NCI-H2227 (cell line): Measurements from ENCODE around the gene SLC6A5.

Source experiments
- DNase-seq: peaks from one replicate; lab custom pipeline; 2025; ENCODE audit not compliant: unreplicated experiment; lab: John Stamatoyannopoulos, UW

Gene SLC6A5

GRCh38 chr11:20596205-20597153, 2.9 kb upstream of the SLC6A5 start:
- DNase-seq = peak; percentile 73

- DNase-seq = no peak
These were observed 2.2 kb upstream of the SLC6A5 start for GRCh38 chr11:20597154-20597679.

- peak; percentile 35 for DNase-seq
These were observed 1.5 kb upstream of the SLC6A5 start for GRCh38 chr11:20597680-20598484.

- no peak for DNase-seq
These were observed 916 bp upstream of the SLC6A5 start for GRCh38 chr11:20598492-20598891.

GRCh38 chr11:20600020-20600346, 575 bp downstream of the SLC6A5 start:
- DNase-seq = no peak

GRCh38 chr11:20600551-20600950, 1.1 kb downstream of the SLC6A5 start:
- DNase-seq = no peak

- DNase-seq = peak; percentile 46
These were observed 2.0 kb downstream of the SLC6A5 start for GRCh38 chr11:20601221-20601914.

GRCh38 chr11:20604295-20604803, 4.9 kb downstream of the SLC6A5 start:
- DNase-seq = no peak

GRCh38 chr11:20604864-20605601, 5.6 kb downstream of the SLC6A5 start:
- DNase-seq = no peak

GRCh38 chr11:20605602-20606091, 6.2 kb downstream of the SLC6A5 start:
- no peak for DNase-seq

- no peak for DNase-seq
These were observed 9.5 kb downstream of the SLC6A5 start for GRCh38 chr11:20608934-20609333.

- peak; percentile 92 for DNase-seq
These were observed 10.6 kb downstream of the SLC6A5 start for GRCh38 chr11:20609727-20610707.

- no peak for DNase-seq
These were observed 11.4 kb downstream of the SLC6A5 start for GRCh38 chr11:20610825-20611224.

GRCh38 chr11:20611445-20611844, 12.0 kb downstream of the SLC6A5 start:
- no peak for DNase-seq

GRCh38 chr11:20611892-20612291, 12.5 kb downstream of the SLC6A5 start:
- no peak for DNase-seq

- no peak for DNase-seq
These were observed 13.0 kb downstream of the SLC6A5 start for GRCh38 chr11:20612416-20612815.

- no peak for DNase-seq
These were observed 17.5 kb downstream of the SLC6A5 start for GRCh38 chr11:20616920-20617319.

GRCh38 chr11:20617346-20618005, 18.1 kb downstream of the SLC6A5 start:
- DNase-seq = peak; percentile 9
